OCI-LY3 (cell line): ENCODE data around the gene ITGA2.

ENCODE experiments used
- H2AFZ ChIP-seq: fragments of 200-600, 300-600 bp; shearing (Covaris generic); 2 replicates; pipeline ENCODE4 v1.6.0; 2014; ENCODE audit warnings: antibody characterized with exemption, low read depth, low read length
- H3K27ac ChIP-seq: fragments of 200-600, 300-600 bp; sonication (generic); 2 replicates; pipeline ENCODE4 v1.5.1; 2014; ENCODE audit warnings: mild to moderate bottlenecking, low read length, moderate library complexity, mixed read lengths
- H3K27me3 ChIP-seq: fragments of 200-600, 300-600 bp; sonication (generic); 2 replicates; pipeline ENCODE4 v1.6.1; 2014; ENCODE audit warnings: low read depth, low read length, mixed read lengths
- H3K36me3 ChIP-seq: fragments of 200-600, 300-600 bp; sonication (generic); replicated peaks from 2 replicates; pipeline ENCODE3; 2014; ENCODE audit warnings: low read depth, low read length, mixed read lengths
- H3K4me1 ChIP-seq: fragments of 300-600, 200-600 bp; sonication (generic); 2 replicates; pipeline ENCODE4 v1.6.1; 2014; ENCODE audit warnings: low read length, mixed read lengths
- H3K4me2 ChIP-seq: fragments of 200-600, 300-600 bp; sonication (generic); 2 replicates; pipeline ENCODE4 v1.6.1; 2014; ENCODE audit warnings: low read length, mixed read lengths
- H3K4me3 ChIP-seq: fragments of 300-600, 200-600 bp; sonication (generic); 2 replicates; pipeline ENCODE4 v1.5.1; 2014; ENCODE audit warnings: antibody characterized with exemption, mild to moderate bottlenecking, low read length, moderate library complexity
- H3K79me2 ChIP-seq: fragments of 300-600, 200-600 bp; shearing (Covaris generic); 2 replicates; pipeline ENCODE4 v1.6.1; 2014; ENCODE audit warnings: mild to moderate bottlenecking, low read length, mixed read lengths
- H3K9ac ChIP-seq: fragments of 300-600, 200-600 bp; shearing (Covaris generic); 2 replicates; pipeline ENCODE4 v1.6.0; 2014; ENCODE audit warnings: mild to moderate bottlenecking, low read length, moderate library complexity
- H3K9me3 ChIP-seq: fragments of 200-600, 300-600 bp; shearing (Covaris generic); 2 replicates; pipeline ENCODE4 v1.6.1; 2014; ENCODE audit warnings: low read length, mixed read lengths; ENCODE audit not compliant: insufficient read depth
- H4K20me1 ChIP-seq: fragments of 200-600, 300-600 bp; sonication (generic); 2 replicates; pipeline ENCODE4 v1.6.1; 2016; ENCODE audit warnings: low read length, mixed read lengths; ENCODE audit not compliant: insufficient read depth
- EZH2phosphoT487 ChIP-seq: fragments of 200-600 bp; shearing (Covaris generic); IDR thresholded peaks from 2 replicates; pipeline ENCODE4 v1.6.1; 2018; ENCODE audit warnings: antibody characterized with exemption, mixed run types, low read depth
- TF ChIP-seq, protein P1 (sequence below): fragments of 200-600, 300-600 bp; sonication (generic); IDR thresholded peaks from 2 replicates; pipeline ENCODE4 v1.5.1; 2014; ENCODE audit warnings: antibody characterized with exemption, low read length, low read depth

ITGA2 gene

GRCh38 chr5:53116597-53116996, 127.4 kb downstream of the ITGA2 start:
- Histone ChIP-seq H2AFZ (no peak overlapping the region), H4K20me1 (no peaks in the 10 kb centered on the region), H3K4me3 (no peak overlapping the region), H3K4me1 (no peaks in the 10 kb centered on the region), H3K79me2 (no peaks in the 10 kb centered on the region), H3K9me3 (no peaks in the 10 kb centered on the region), H3K4me2 (no peak overlapping the region), H3K9ac (no peak overlapping the region), H3K27me3 (no peaks in the 10 kb centered on the region), H3K36me3 (no peaks in the 10 kb centered on the region), H3K27ac (no peak overlapping the region)
- TF ChIP-seq, protein P1, sequence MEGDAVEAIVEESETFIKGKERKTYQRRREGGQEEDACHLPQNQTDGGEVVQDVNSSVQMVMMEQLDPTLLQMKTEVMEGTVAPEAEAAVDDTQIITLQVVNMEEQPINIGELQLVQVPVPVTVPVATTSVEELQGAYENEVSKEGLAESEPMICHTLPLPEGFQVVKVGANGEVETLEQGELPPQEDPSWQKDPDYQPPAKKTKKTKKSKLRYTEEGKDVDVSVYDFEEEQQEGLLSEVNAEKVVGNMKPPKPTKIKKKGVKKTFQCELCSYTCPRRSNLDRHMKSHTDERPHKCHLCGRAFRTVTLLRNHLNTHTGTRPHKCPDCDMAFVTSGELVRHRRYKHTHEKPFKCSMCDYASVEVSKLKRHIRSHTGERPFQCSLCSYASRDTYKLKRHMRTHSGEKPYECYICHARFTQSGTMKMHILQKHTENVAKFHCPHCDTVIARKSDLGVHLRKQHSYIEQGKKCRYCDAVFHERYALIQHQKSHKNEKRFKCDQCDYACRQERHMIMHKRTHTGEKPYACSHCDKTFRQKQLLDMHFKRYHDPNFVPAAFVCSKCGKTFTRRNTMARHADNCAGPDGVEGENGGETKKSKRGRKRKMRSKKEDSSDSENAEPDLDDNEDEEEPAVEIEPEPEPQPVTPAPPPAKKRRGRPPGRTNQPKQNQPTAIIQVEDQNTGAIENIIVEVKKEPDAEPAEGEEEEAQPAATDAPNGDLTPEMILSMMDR, result no peak
- TF ChIP-seq EZH2phosphoT487, result no peak

DNA sequence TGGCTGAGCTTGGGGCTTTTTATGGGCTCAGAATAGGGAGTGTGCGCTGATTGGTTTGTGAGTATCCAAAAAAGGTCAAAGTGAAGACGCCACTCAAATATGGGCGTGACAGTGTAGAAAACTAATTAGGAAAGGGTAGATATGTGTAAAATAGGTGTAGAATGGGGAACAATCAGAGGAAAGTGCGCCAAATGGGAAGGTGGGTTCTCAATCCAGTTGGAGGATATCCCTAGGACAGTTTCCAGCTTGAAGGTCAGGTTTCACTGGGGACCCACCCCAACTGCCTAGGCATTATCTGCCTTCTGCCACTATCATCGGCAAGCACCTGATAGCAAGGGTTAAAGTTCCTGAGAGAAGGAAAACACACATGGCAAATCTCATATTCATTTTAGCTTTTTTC, 129.7 kb downstream of the ITGA2 start:
- Histone ChIP-seq H3K27me3 (no peaks in the 10 kb centered on the region), H3K4me3 (no peak overlapping the region), H3K9ac (no peak overlapping the region), H3K36me3 (no peaks in the 10 kb centered on the region), H3K79me2 (no peaks in the 10 kb centered on the region), H3K4me1 (no peaks in the 10 kb centered on the region), H2AFZ (no peak overlapping the region), H4K20me1 (no peaks in the 10 kb centered on the region), H3K9me3 (no peaks in the 10 kb centered on the region), H3K27ac (no peak overlapping the region), H3K4me2 (no peak overlapping the region)
- TF ChIP-seq EZH2phosphoT487, result no peak
- TF ChIP-seq, protein P1, result no peak

- no peaks in the 10 kb centered on the region for H3K4me1 ChIP-seq
- no peak overlapping the region for H2AFZ ChIP-seq
- H3K27me3 ChIP-seq, result no peaks in the 10 kb centered on the region
- H4K20me1 ChIP-seq, result no peaks in the 10 kb centered on the region
- no peaks in the 10 kb centered on the region for H3K9me3 ChIP-seq
- H3K79me2 ChIP-seq, result no peaks in the 10 kb centered on the region
- TF ChIP-seq EZH2phosphoT487, result no peak
- TF ChIP-seq, protein P1, result no peak
- H3K27ac ChIP-seq, result no peak overlapping the region
- no peak overlapping the region for H3K4me2 ChIP-seq
- H3K36me3 ChIP-seq, result no peaks in the 10 kb centered on the region
- H3K9ac ChIP-seq, result no peak overlapping the region
- no peak overlapping the region for H3K4me3 ChIP-seq
These were observed 131.0 kb downstream of the ITGA2 start for GRCh38 chr5:53120165-53120564.

GRCh38 chr5:53123702-53124101, 134.6 kb downstream of the ITGA2 start:
- no peaks in the 10 kb centered on the region for H3K4me1 ChIP-seq
- TF ChIP-seq, protein P1, result peak; percentile 28
- TF ChIP-seq EZH2phosphoT487, result no peak
- no peaks in the 10 kb centered on the region for H4K20me1 ChIP-seq
- H3K36me3 ChIP-seq, result no peaks in the 10 kb centered on the region
- H3K9me3 ChIP-seq, result no peaks in the 10 kb centered on the region
- H3K27me3 ChIP-seq, result no peaks in the 10 kb centered on the region
- H3K4me3 ChIP-seq, result no peak overlapping the region
- H3K27ac ChIP-seq, result no peak overlapping the region
- H3K9ac ChIP-seq, result no peak overlapping the region
- H3K79me2 ChIP-seq, result no peaks in the 10 kb centered on the region
- no peak overlapping the region for H3K4me2 ChIP-seq
- no peak overlapping the region for H2AFZ ChIP-seq
